HG02981 (cell line): ENCODE measurements around the gene GALNT10.

ENCODE experiments used
- ATAC-seq: cut with Tn5 transposase; IDR thresholded peaks from one replicate; pipeline ENCODE4 v1.9.1; 2021; ENCODE audit warnings: mild to moderate bottlenecking, moderate library complexity; ENCODE audit not compliant: unreplicated experiment

The GALNT10 gene

GRCh38 chr5:154230526-154230925, 40.0 kb downstream of the GALNT10 start:
- ATAC-seq, result no peak

- ATAC-seq, result no peak
Measured at GRCh38 chr5:154234551-154234950, 44.0 kb downstream of the GALNT10 start.

GRCh38 chr5:154236011-154236410, 45.5 kb downstream of the GALNT10 start:
- no peak for ATAC-seq

- no peak for ATAC-seq
Measured at GRCh38 chr5:154236536-154237375, 46.2 kb downstream of the GALNT10 start.

GRCh38 chr5:154237376-154237743, 46.8 kb downstream of the GALNT10 start:
- ATAC-seq, result no peak

GRCh38 chr5:154237946-154238345, 47.4 kb downstream of the GALNT10 start:
- no peak for ATAC-seq

GRCh38 chr5:154238776-154239481, 48.4 kb downstream of the GALNT10 start:
- ATAC-seq, result peak; percentile 63

GRCh38 chr5:154240595-154240994, 50.1 kb downstream of the GALNT10 start:
- ATAC-seq, result no peak

GRCh38 chr5:154241021-154241420, 50.5 kb downstream of the GALNT10 start:
- no peak for ATAC-seq

GRCh38 chr5:154242442-154242841, 51.9 kb downstream of the GALNT10 start:
- ATAC-seq, result no peak

- ATAC-seq, result peak; percentile 59
Measured at GRCh38 chr5:154242964-154243376, 52.4 kb downstream of the GALNT10 start.

- no peak for ATAC-seq
Measured at GRCh38 chr5:154243736-154244135, 53.2 kb downstream of the GALNT10 start.

GRCh38 chr5:154244476-154244875, 53.9 kb downstream of the GALNT10 start:
- no peak for ATAC-seq

- ATAC-seq, result no peak
Measured at GRCh38 chr5:154248691-154249090, 58.2 kb downstream of the GALNT10 start.

GRCh38 chr5:154249826-154250225, 59.3 kb downstream of the GALNT10 start:
- ATAC-seq, result no peak

- no peak for ATAC-seq
Measured at GRCh38 chr5:154251529-154251928, 61.0 kb downstream of the GALNT10 start.

- no peak for ATAC-seq
Measured at GRCh38 chr5:154253807-154254206, 63.3 kb downstream of the GALNT10 start.

GRCh38 chr5:154254896-154255295, 64.4 kb downstream of the GALNT10 start:
- ATAC-seq, result no peak

GRCh38 chr5:154257046-154257445, 66.5 kb downstream of the GALNT10 start:
- ATAC-seq, result no peak

- no peak for ATAC-seq
Measured at GRCh38 chr5:154258531-154259217, 68.1 kb downstream of the GALNT10 start.

GRCh38 chr5:154260224-154260927, 69.8 kb downstream of the GALNT10 start:
- no peak for ATAC-seq
